Breast epithelium (tissue), 3 donors: ENCODE results near the gene AMMECR1.

Experiments
- CTCF ChIP-seq, 3 donors: fragments of 450-650 bp; IDR thresholded peaks; one replicate each; pipeline ENCODE4 v1.5.1; 2016 to 2017; ENCODE audit warnings: antibody characterized with exemption in 3 of 3, mild to moderate bottlenecking in 3 of 3, moderate library complexity in 3 of 3
- POLR2A ChIP-seq: fragments of 450-650 bp; IDR thresholded peaks from one replicate; pipeline ENCODE4 v1.6.1; 2016; ENCODE audit warnings: antibody characterized with exemption, mild to moderate bottlenecking, moderate library complexity
- POLR2AphosphoS5 ChIP-seq, 3 donors: sonication (generic); formaldehyde crosslinking; IDR thresholded peaks; one replicate each; pipeline ENCODE4 v1.6.1; 2017; ENCODE audit warnings: antibody characterized with exemption in 3 of 3

GRCh38 chrX:110218591-110218990 lies 99.3 kb downstream of the AMMECR1 start:
- TF ChIP-seq POLR2A (no peak), CTCF (IDR thresholded peaks at IDR 0.05) (no peak), POLR2AphosphoS5 (IDR thresholded peaks at IDR 0.05) (no peak)
